ENCODE measurements around the gene ARHGEF3. TPM values are rescaled to one million over a fixed set of nuclear protein-coding genes. Genes with fewer than 3 reads are reported as not detected.
A peak's percentile ranks its signal among the peaks of the same experiment; 100 is the strongest.

Gene ARHGEF3
- total and polyA plus RNA-seq, 10 donors: 8.0 to 35.1 (median 31.7) TPM

DNA sequence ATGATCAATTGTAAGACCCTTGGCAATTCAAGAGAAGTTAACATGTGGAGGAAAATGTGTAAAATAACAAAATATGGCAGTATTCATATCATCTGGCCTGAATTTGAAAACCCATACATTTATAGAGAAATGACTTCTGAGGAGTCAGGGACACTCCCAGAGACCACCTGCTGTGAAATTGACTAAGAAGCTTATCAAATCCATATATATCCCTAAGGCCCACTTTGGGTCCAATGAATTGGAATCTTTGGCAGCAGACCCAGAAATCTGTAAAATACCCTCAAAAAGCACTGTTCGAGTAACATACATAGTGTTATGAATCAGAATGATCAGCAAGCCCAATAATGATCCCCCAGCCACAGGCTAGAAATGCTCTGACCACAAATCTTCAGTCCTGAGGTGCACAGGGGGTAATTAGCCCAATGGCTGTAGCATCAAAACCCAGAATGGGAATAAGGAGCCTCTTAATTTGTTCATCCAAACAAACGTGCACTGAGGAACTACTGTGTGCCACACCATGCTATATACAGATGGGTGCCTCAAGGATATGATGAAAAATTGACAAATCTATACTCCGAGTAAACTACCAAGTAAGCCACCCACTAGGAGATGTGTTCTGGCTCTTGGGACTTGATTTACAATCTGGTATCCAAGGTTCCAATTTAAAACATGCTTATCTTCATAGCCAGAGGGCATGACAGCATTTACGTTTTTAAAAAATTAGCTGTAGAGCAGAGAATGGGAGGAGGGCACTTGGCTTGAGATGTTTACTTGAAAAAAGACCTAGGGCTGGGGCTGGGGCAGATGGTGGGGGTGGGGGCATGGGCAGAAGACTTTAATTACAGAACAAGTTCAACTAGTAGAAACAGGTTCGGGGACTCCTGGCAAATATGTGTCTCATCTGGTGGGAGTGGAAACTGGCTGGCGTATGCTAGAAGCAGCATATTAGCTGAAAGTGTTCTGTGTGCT is 9.1 kb upstream of the ARHGEF3 start:
- H3K9me3 ChIP-seq: no peaks in the 10 kb centered on the region
- H3K27ac ChIP-seq: no peak overlapping the region
- peaks cover 0 to 18% (median 5%) of the 10 kb centered on the region in 6 donors for H3K4me1 ChIP-seq
- H3K36me3 ChIP-seq: no peaks in the 10 kb centered on the region
- intact Hi-C loops (cut with DNase I; ENCODE audit: low total_unique reads): no loop called here
- no peaks in the 10 kb centered on the region for H3K27me3 ChIP-seq (replicated peaks in 1 of 7)
- no peak for DNase-seq
- no peak overlapping the region for H3K4me3 ChIP-seq
- TF ChIP-seq POLR2AphosphoS5 (IDR thresholded peaks at IDR 0.05): no peak
- no peak for TF ChIP-seq POLR2A (IDR thresholded peaks at IDR 0.05)
- TF ChIP-seq, protein P1, sequence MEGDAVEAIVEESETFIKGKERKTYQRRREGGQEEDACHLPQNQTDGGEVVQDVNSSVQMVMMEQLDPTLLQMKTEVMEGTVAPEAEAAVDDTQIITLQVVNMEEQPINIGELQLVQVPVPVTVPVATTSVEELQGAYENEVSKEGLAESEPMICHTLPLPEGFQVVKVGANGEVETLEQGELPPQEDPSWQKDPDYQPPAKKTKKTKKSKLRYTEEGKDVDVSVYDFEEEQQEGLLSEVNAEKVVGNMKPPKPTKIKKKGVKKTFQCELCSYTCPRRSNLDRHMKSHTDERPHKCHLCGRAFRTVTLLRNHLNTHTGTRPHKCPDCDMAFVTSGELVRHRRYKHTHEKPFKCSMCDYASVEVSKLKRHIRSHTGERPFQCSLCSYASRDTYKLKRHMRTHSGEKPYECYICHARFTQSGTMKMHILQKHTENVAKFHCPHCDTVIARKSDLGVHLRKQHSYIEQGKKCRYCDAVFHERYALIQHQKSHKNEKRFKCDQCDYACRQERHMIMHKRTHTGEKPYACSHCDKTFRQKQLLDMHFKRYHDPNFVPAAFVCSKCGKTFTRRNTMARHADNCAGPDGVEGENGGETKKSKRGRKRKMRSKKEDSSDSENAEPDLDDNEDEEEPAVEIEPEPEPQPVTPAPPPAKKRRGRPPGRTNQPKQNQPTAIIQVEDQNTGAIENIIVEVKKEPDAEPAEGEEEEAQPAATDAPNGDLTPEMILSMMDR (IDR thresholded peaks at IDR 0.05 in 8 of 11, conservative IDR thresholded peaks at IDR 0.05 in 3 of 11): no peak
- WGBS, 5 donors: 88 to 91% (median 88%) methylated on average over 6 of the region's 6 CpGs

- Histone ChIP-seq H3K36me3 (no peaks in the 10 kb centered on the region), H3K4me1 (peaks cover 0 to 12% (median 8%) of the 10 kb centered on the region in 6 donors), H3K27ac (no peak overlapping the region), H3K4me3 (no peak overlapping the region), H3K27me3 (replicated peaks in 1 of 7) (no peaks in the 10 kb centered on the region), H3K9me3 (no peaks in the 10 kb centered on the region)
- TF ChIP-seq, protein P1 (IDR thresholded peaks at IDR 0.05 in 8 of 11, conservative IDR thresholded peaks at IDR 0.05 in 3 of 11): no peak
- TF ChIP-seq POLR2AphosphoS5 (IDR thresholded peaks at IDR 0.05): no peak
- no peak for TF ChIP-seq POLR2A (IDR thresholded peaks at IDR 0.05)
- intact Hi-C loops (cut with DNase I; ENCODE audit: low total_unique reads): loop anchor here (10.0 kb wide), 1 partner anchor 108 kb away; no protein-coding TSS in a partner anchor
- DNase-seq: no peak
- WGBS, 5 donors: 86 to 98% (median 95%) methylated on average over 5 of the region's 5 CpGs
Measured at GRCh38 chr3:56806407-56806806, 4.7 kb upstream of the ARHGEF3 start.

DNA sequence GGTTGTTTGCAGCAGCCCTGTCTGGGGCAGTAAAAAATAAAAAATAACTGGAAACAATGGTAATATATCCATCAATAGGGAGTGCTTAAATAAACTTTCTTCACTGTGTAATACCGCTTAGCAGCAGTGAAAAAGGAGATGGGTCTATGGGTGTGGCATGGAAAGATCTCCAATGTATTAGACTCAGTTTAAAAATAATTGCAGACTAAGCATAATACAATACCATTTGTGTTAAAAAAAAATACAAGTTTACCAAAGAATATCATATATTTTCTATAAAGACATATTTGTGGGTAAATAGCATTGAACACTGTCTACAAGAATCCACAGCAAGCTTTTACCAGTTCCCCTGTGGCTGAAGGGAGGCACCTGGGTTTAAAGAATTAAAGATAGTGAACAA is 1.0 kb upstream of the ARHGEF3 start:
- intact Hi-C loops (cut with DNase I; ENCODE audit: low total_unique reads): loop anchor here (2.0 to 10.0 kb wide), 3 partner anchors 95 to 186 kb away; no protein-coding TSS in a partner anchor
- no peaks in the 10 kb centered on the region for H3K36me3 ChIP-seq
- H3K27me3 ChIP-seq (replicated peaks in 1 of 7): no peaks in the 10 kb centered on the region
- no peaks in the 10 kb centered on the region for H3K9me3 ChIP-seq
- H3K27ac ChIP-seq: peak overlapping the region in 1 of 8 donors; percentile 91
- peak overlapping the region in 2 of 8 donors; percentile 88 to 98 for H3K4me3 ChIP-seq
- 92 to 100% (median 93%) methylated on average over 1 of the region's 1 CpG for WGBS, 5 donors
- peaks cover 21 to 48% (median 42%) of the 10 kb centered on the region in 6 donors for H3K4me1 ChIP-seq
- TF ChIP-seq, protein P1 (IDR thresholded peaks at IDR 0.05 in 8 of 11, conservative IDR thresholded peaks at IDR 0.05 in 3 of 11): no peak
- no peak for TF ChIP-seq POLR2AphosphoS5 (IDR thresholded peaks at IDR 0.05)
- no peak for TF ChIP-seq POLR2A (IDR thresholded peaks at IDR 0.05)
- no peak for DNase-seq

- Histone ChIP-seq H3K27ac (peak overlapping the region in 6 of 8 donors; percentile 64 to 91 (median 86)), H3K4me3 (peak overlapping the region in 7 of 8 donors; percentile 66 to 98 (median 77)), H3K27me3 (replicated peaks in 1 of 7) (no peaks in the 10 kb centered on the region), H3K4me1 (peaks cover 25 to 52% (median 46%) of the 10 kb centered on the region in 6 donors), H3K36me3 (no peaks in the 10 kb centered on the region), H3K9me3 (no peaks in the 10 kb centered on the region)
- intact Hi-C loops (cut with DNase I; ENCODE audit: low total_unique reads): loop anchor here (2.0 to 10.0 kb wide), 3 partner anchors 95 to 186 kb away; no protein-coding TSS in a partner anchor
- DNase-seq: no peak
- TF ChIP-seq POLR2A (IDR thresholded peaks at IDR 0.05) (no peak), POLR2AphosphoS5 (IDR thresholded peaks at IDR 0.05) (no peak)
- TF ChIP-seq, protein P1 (IDR thresholded peaks at IDR 0.05 in 8 of 11, conservative IDR thresholded peaks at IDR 0.05 in 3 of 11): no peak
- WGBS, 5 donors: 31 to 54% (median 43%) methylated on average over 8 of the region's 8 CpGs
Measured at GRCh38 chr3:56802378-56802745, 613 bp upstream of the ARHGEF3 start.
